SK-N-SH treated with all-trans-retinoic acid at 6 μM for 48 hours (cell line): ENCODE data around the gene SCO1.

ENCODE experiments used
- GLIS3 ChIP-seq: fragments of 250-450 bp; sonication (Bioruptor Pico); IDR thresholded peaks from 2 replicates; pipeline ENCODE4 v1.5.0; 2020; ENCODE audit warnings: mild to moderate bottlenecking, moderate library complexity
- SNAI2 ChIP-seq: fragments of 250-450 bp; sonication (Bioruptor Pico); IDR thresholded peaks from 2 replicates; pipeline ENCODE4 v1.5.0; 2020; ENCODE audit warnings: mild to moderate bottlenecking, moderate library complexity
- TCF4 ChIP-seq: fragments of 250-450 bp; sonication (Bioruptor Pico); IDR thresholded peaks from 2 replicates; pipeline ENCODE4 v1.8.0; 2021; ENCODE audit warnings: mild to moderate bottlenecking, moderate library complexity, borderline replicate concordance
- TOX ChIP-seq: fragments of 250-450 bp; sonication (Bioruptor Pico); IDR thresholded peaks from 2 replicates; pipeline ENCODE4 v1.8.0; 2021; ENCODE audit warnings: mild to moderate bottlenecking, moderate library complexity, borderline replicate concordance
- ZC3H10 ChIP-seq: fragments of 250-450 bp; sonication (Bioruptor Pico); IDR thresholded peaks from 2 replicates; pipeline ENCODE4 v1.5.1; 2021; ENCODE audit warnings: mild to moderate bottlenecking, moderate library complexity
- ZFP3 ChIP-seq: fragments of 250-450 bp; sonication (Bioruptor Pico); IDR thresholded peaks from 2 replicates; pipeline ENCODE4 v1.5.0; 2020; ENCODE audit warnings: mild to moderate bottlenecking, moderate library complexity
- ZNF8 ChIP-seq: fragments of 450-650 bp; formaldehyde crosslinking; IDR thresholded peaks from 2 replicates; pipeline ENCODE4 v1.5.0; 2020; ENCODE audit warnings: mild to moderate bottlenecking, moderate library complexity
- TF ChIP-seq, protein P1 (sequence below): fragments of 250-450 bp; sonication (Bioruptor Pico); IDR thresholded peaks from 2 replicates; pipeline ENCODE4 v1.8.0; 2020; ENCODE audit warnings: mild to moderate bottlenecking, moderate library complexity, borderline replicate concordance
- TF ChIP-seq, protein P2 (sequence below): fragments of 250-450 bp; sonication (Bioruptor Pico); IDR thresholded peaks from 2 replicates; pipeline ENCODE4 v1.5.1; 2020; ENCODE audit warnings: low read depth, mild to moderate bottlenecking, moderate library complexity

- no peak for TF ChIP-seq ZC3H10 (CRISPR knock-in tag)
- no peak for TF ChIP-seq TCF4 (CRISPR knock-in tag)
- TF ChIP-seq ZNF8: no peak
- TF ChIP-seq GLIS3 (CRISPR knock-in tag): no peak
- TF ChIP-seq, protein P1, sequence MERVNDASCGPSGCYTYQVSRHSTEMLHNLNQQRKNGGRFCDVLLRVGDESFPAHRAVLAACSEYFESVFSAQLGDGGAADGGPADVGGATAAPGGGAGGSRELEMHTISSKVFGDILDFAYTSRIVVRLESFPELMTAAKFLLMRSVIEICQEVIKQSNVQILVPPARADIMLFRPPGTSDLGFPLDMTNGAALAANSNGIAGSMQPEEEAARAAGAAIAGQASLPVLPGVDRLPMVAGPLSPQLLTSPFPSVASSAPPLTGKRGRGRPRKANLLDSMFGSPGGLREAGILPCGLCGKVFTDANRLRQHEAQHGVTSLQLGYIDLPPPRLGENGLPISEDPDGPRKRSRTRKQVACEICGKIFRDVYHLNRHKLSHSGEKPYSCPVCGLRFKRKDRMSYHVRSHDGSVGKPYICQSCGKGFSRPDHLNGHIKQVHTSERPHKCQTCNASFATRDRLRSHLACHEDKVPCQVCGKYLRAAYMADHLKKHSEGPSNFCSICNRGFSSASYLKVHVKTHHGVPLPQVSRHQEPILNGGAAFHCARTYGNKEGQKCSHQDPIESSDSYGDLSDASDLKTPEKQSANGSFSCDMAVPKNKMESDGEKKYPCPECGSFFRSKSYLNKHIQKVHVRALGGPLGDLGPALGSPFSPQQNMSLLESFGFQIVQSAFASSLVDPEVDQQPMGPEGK (CRISPR knock-in tag): no peak
- no peak for TF ChIP-seq TOX (CRISPR knock-in tag)
- no peak for TF ChIP-seq SNAI2
- TF ChIP-seq ZFP3: no peak
- TF ChIP-seq, protein P2, sequence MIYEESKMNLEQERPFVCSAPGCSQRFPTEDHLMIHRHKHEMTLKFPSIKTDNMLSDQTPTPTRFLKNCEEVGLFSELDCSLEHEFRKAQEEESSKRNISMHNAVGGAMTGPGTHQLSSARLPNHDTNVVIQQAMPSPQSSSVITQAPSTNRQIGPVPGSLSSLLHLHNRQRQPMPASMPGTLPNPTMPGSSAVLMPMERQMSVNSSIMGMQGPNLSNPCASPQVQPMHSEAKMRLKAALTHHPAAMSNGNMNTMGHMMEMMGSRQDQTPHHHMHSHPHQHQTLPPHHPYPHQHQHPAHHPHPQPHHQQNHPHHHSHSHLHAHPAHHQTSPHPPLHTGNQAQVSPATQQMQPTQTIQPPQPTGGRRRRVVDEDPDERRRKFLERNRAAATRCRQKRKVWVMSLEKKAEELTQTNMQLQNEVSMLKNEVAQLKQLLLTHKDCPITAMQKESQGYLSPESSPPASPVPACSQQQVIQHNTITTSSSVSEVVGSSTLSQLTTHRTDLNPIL (CRISPR knock-in tag): no peak
Measured at GRCh38 chr17:10653987-10654386, 43.3 kb downstream of the SCO1 start.
